Tibial artery (tissue), 4 donors: ENCODE results near the gene CSNK1A1.

Experiments
- DNase-seq, 2 donors: peaks; one replicate each; pipeline ENCODE4 v3.0.0-alpha.2; 2019
- H3K27ac ChIP-seq, 2 donors: fragments of 200-600 bp; sonication (generic) in 1 of 2; 1 replicate in 1 of 2; 2 replicates in 1 of 2; pipeline ENCODE4 v1.5.1; 2018 to 2019; ENCODE audit warnings: mild to moderate bottlenecking in 1 of 2
- H3K27me3 ChIP-seq, 2 donors: fragments of 200-600 bp; sonication (generic) in 1 of 2; one replicate each; pipeline versions ENCODE4 v1.5.1 to v1.6.0; 2016 to 2019
- H3K36me3 ChIP-seq, 3 donors: fragments of 200-600 bp; sonication (generic) in 2 of 3; one replicate each; pipeline ENCODE4 v1.5.1; 2016 to 2019; ENCODE audit warnings: mild to moderate bottlenecking in 2 of 3
- H3K4me1 ChIP-seq, 4 donors: fragments of 200-600 bp; sonication (generic) in 2 of 4; 1 replicate in 3 of 4; 2 replicates in 1 of 4; pipeline ENCODE4 v1.5.1; 2016 to 2019
- H3K4me3 ChIP-seq, 2 donors: fragments of 200-600 bp; sonication (generic) in 1 of 2; 1 replicate in 1 of 2; 2 replicates in 1 of 2; pipeline ENCODE4 v1.5.1; 2018 to 2019; ENCODE audit warnings: mild to moderate bottlenecking in 2 of 2
- H3K9me3 ChIP-seq, 3 donors: fragments of 200-600 bp; sonication (generic) in 1 of 3; one replicate each; pipeline ENCODE4 v1.5.1; 2016 to 2019
- CTCF ChIP-seq, 2 experiments: fragments of 200-600 bp in 1 of 2; fragments of 450-650 bp in 1 of 2; IDR thresholded peaks; one replicate each; pipeline ENCODE4 v1.5.1; 2017 to 2019; ENCODE audit warnings: antibody characterized with exemption in 2 of 2, mild to moderate bottlenecking in 1 of 2, moderate library complexity in 1 of 2
- intact Hi-C: fragments of 100-400 bp; cut with DNase I; formaldehyde crosslinking; loops from one replicate; pipeline ENCODE4 v1.15.0; 2023; ENCODE audit warnings: low total_unique reads

Gene CSNK1A1

GRCh38 chr5:149495673-149496072 lies 55.6 kb downstream of the CSNK1A1 start:
- H3K4me1 ChIP-seq = peaks cover 0 to 53% (median 3%) of the 10 kb centered on the region in 4 donors
- no peak for DNase-seq
- no peaks in the 10 kb centered on the region for H3K9me3 ChIP-seq
- H3K36me3 ChIP-seq = peaks cover 26 to 35% (median 31%) of the 10 kb centered on the region in 3 donors
- TF ChIP-seq CTCF (IDR thresholded peaks at IDR 0.05) = no peak
- no peaks in the 10 kb centered on the region for H3K27me3 ChIP-seq
- no peak overlapping the region for H3K4me3 ChIP-seq
- peak overlapping the region; percentile 57 to 73 for H3K27ac ChIP-seq
- intact Hi-C loops = no loop called here

- peak overlapping the region in 1 of 2 donors; percentile 24 for H3K27ac ChIP-seq
- no peak for TF ChIP-seq CTCF (IDR thresholded peaks at IDR 0.05)
These were observed 57.9 kb downstream of the CSNK1A1 start for GRCh38 chr5:149493316-149493715.

GRCh38 chr5:149492781-149493180 lies 58.5 kb downstream of the CSNK1A1 start:
- peak overlapping the region in 1 of 2 donors; percentile 24 for H3K27ac ChIP-seq
- H3K36me3 ChIP-seq = peaks cover 8 to 19% (median 14%) of the 10 kb centered on the region in 3 donors
- H3K9me3 ChIP-seq = no peaks in the 10 kb centered on the region
- intact Hi-C loops = no loop called here
- H3K4me1 ChIP-seq = peaks cover 0 to 79% (median 24%) of the 10 kb centered on the region in 4 donors
- no peak for TF ChIP-seq CTCF (IDR thresholded peaks at IDR 0.05)
- no peak for DNase-seq
- no peaks in the 10 kb centered on the region for H3K27me3 ChIP-seq
- H3K4me3 ChIP-seq = no peak overlapping the region

More at GRCh38 chr5:149493316-149493715, 57.9 kb downstream of the CSNK1A1 start:
- H3K4me1 ChIP-seq = peaks cover 0 to 77% (median 20%) of the 10 kb centered on the region in 4 donors
- H3K9me3 ChIP-seq = no peaks in the 10 kb centered on the region
- H3K27me3 ChIP-seq = no peaks in the 10 kb centered on the region
- intact Hi-C loops = no loop called here
- DNase-seq = no peak
- no peak overlapping the region for H3K4me3 ChIP-seq
- peaks cover 8 to 19% (median 14%) of the 10 kb centered on the region in 3 donors for H3K36me3 ChIP-seq

GRCh38 chr5:149490599-149491485 lies 60.4 kb downstream of the CSNK1A1 start:
- peaks cover 8 to 15% (median 14%) of the 10 kb centered on the region in 3 donors for H3K36me3 ChIP-seq
- intact Hi-C loops = no loop called here
- H3K27ac ChIP-seq = peak overlapping the region; percentile 50 to 84
- TF ChIP-seq CTCF (IDR thresholded peaks at IDR 0.05) = no peak
- no peaks in the 10 kb centered on the region for H3K27me3 ChIP-seq
- no peak for DNase-seq
- H3K9me3 ChIP-seq = no peaks in the 10 kb centered on the region
- H3K4me1 ChIP-seq = peaks cover 4 to 79% (median 40%) of the 10 kb centered on the region in 4 donors
- H3K4me3 ChIP-seq = no peak overlapping the region

GRCh38 chr5:149489605-149490037 lies 61.6 kb downstream of the CSNK1A1 start:
- no peak for DNase-seq
- H3K4me1 ChIP-seq = peaks cover 4 to 85% (median 48%) of the 10 kb centered on the region in 4 donors
- H3K27ac ChIP-seq = peak overlapping the region; percentile 50 to 84

More at GRCh38 chr5:149489605-149490037, 61.6 kb downstream of the CSNK1A1 start:
- Histone ChIP-seq H3K9me3 (no peaks in the 10 kb centered on the region), H3K36me3 (peaks cover 6 to 8% (median 8%) of the 10 kb centered on the region in 3 donors), H3K27me3 (no peaks in the 10 kb centered on the region), H3K4me3 (peak overlapping the region in 1 of 2 donors; percentile 13)
- TF ChIP-seq CTCF (IDR thresholded peaks at IDR 0.05) = no peak
- intact Hi-C loops = no loop called here
